Astrocyte of the cerebellum (primary cell): ENCODE data around the gene SNAPC1.

Experiments
- DNase-seq: peaks from one replicate; pipeline ENCODE4 v3.0.0-alpha.2; 2011; ENCODE audit warnings: low read depth
- H3K4me3 ChIP-seq: 2 replicates; pipeline ENCODE4 v1.5.1; 2011; ENCODE audit warnings: mild to moderate bottlenecking, low read depth, low read length, moderate library complexity
- in situ Hi-C: cut with HindIII; loops from 2 replicates; pipeline ENCODE4 v1.10.0; 2017; ENCODE audit warnings: low sequenced_read_pairs
- TF ChIP-seq, protein P1 (sequence below): IDR thresholded peaks from 2 replicates; pipeline ENCODE4 v1.5.1; 2012; ENCODE audit warnings: low read length, low read depth, moderate library complexity, mild to moderate bottlenecking; ENCODE audit errors: missing control alignments

SNAPC1 gene

DNA sequence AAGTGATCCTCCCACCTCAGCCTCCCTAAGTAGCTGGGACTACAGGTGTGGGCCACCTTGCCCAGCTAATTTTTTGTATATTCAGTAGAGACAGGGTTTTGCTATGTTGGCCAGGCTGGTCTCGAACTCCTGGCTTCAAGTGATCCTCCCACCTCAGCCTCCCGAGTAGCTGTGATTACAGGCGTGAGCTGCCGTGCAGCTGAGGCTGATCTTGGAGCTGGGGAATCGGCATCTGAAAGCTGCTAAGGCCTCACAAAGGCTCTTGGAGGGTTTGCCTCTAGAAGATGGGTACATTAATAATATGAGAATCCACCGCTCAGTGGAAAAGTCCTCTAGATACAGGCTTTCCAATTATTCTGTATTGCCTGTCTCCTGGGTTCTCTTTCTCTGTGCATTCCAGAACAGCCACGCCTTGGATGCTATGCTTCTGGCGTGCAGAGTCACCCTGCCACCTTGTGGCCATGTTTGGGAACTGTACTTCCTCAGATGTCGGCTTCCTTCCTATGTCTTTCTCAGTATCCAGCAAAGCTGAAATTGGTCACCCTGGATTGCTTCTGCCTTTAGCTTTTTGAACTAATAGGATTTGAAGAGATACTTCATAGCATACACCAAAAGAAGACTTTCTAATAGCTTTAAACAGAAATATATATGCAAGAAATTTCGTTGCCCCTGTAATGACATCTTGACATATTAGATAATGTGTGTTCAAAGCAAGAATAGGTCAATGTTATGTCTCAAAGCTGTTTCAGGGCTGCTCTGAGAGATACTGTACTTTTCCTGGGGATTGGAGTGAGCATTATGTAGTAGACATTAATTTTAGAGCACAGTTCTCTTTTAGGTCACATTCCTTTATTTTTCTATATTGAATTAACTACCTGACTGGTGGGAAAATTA, 75.4 kb downstream of the SNAPC1 start:
- TF ChIP-seq, protein P1, sequence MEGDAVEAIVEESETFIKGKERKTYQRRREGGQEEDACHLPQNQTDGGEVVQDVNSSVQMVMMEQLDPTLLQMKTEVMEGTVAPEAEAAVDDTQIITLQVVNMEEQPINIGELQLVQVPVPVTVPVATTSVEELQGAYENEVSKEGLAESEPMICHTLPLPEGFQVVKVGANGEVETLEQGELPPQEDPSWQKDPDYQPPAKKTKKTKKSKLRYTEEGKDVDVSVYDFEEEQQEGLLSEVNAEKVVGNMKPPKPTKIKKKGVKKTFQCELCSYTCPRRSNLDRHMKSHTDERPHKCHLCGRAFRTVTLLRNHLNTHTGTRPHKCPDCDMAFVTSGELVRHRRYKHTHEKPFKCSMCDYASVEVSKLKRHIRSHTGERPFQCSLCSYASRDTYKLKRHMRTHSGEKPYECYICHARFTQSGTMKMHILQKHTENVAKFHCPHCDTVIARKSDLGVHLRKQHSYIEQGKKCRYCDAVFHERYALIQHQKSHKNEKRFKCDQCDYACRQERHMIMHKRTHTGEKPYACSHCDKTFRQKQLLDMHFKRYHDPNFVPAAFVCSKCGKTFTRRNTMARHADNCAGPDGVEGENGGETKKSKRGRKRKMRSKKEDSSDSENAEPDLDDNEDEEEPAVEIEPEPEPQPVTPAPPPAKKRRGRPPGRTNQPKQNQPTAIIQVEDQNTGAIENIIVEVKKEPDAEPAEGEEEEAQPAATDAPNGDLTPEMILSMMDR, result peak; percentile 95
- no peak overlapping the region for H3K4me3 ChIP-seq
- in situ Hi-C loops, result no loop called here
- DNase-seq, result peak; percentile 63

DNA sequence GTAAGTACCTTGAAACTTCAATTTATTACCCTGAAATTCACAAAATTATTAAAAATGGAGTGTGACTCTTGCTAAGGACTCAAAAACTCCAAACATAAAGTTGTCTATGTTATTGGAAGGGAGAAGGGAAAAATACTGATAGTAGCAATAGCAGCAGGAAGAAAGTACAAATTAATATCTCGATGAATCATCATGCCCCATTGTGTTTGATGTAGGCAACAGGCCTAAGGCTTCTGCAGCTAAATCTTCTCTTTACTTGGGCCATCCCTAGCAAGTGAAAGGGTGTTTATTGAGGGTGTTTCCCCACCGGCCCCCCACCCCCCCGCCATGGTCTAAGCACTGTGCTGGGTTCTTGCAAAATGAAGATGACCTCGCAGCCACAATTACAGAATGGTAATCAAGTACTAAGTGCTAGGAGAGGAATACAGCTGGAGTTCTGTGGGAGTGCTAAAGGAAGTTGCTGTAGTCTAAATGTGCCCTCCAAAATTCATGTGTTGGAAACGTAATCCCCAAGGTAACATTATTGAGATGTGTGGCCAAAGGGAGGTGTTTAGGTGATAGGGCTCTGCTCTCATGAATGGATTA, 76.5 kb downstream of the SNAPC1 start:
- in situ Hi-C loops, result no loop called here
- H3K4me3 ChIP-seq, result no peak overlapping the region
- DNase-seq, result no peak
- TF ChIP-seq, protein P1, result no peak

DNA sequence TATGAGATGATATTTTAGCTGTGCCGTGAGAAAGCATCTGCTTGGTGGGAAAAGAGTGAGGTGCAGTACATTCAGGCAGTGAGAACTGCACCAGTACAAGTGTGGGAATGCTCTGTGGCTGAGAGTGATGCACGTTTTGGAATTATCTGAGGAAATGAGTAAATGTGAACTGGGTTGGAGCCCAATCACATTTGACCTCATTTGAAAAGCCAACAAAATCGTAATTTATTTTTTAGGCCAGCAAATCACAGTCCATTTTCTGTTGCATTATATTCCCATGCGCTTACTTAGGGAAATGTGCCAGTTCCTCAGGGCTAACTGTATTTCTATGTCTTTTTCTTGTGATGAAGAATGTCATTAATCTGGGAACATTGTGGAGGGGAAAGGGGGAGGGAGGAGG, 77.3 kb downstream of the SNAPC1 start:
- no peak overlapping the region for H3K4me3 ChIP-seq
- DNase-seq, result peak; percentile 23
- in situ Hi-C loops, result no loop called here
- TF ChIP-seq, protein P1, result no peak

DNA sequence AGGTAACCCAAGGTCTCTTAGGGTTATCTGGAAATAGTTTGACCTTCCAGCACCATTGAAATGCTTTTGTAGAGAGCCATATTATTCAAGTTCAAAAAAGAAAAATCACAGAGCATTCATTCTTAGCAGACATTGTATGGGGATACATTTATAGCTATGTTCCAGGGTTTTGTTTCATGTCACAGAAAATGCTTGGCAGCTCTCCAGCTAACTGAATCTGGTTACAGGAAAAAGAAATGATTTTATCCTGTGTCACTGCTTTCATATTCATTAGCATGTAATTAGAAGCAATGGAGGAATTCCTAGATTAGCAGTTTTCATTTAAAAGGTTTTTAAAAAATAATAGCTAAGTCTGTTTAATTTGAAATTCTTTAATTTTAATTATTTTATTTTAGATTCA, 78.9 kb downstream of the SNAPC1 start:
- no peak for DNase-seq
- TF ChIP-seq, protein P1, result no peak
- no peak overlapping the region for H3K4me3 ChIP-seq
- in situ Hi-C loops, result no loop called here
